NT2/D1 (cell line): ENCODE measurements around the gene STMP1.

Experiments used
- DNase-seq: peaks from one replicate; pipeline ENCODE4 v3.0.0-alpha.2; 2011; ENCODE audit warnings: low read depth, low spot score
- H3K27me3 ChIP-seq: 2 replicates; pipeline ENCODE4 v1.6.0; 2011; ENCODE audit warnings: mild to moderate bottlenecking; ENCODE audit not compliant: insufficient read length, insufficient read depth
- H3K36me3 ChIP-seq: 2 replicates; pipeline ENCODE4 v1.6.1; 2011; ENCODE audit warnings: mild to moderate bottlenecking, low read length, mixed read lengths; ENCODE audit not compliant: insufficient read depth, insufficient read length
- H3K4me1 ChIP-seq: 2 replicates; pipeline ENCODE4 v1.5.1; 2011; ENCODE audit not compliant: insufficient read depth, insufficient read length
- H3K4me3 ChIP-seq: 2 replicates; pipeline ENCODE4 v1.5.1; 2011; ENCODE audit warnings: low read depth; ENCODE audit not compliant: insufficient read length
- H3K9ac ChIP-seq: 2 replicates; pipeline ENCODE4 v1.6.0; 2011; ENCODE audit warnings: low read depth; ENCODE audit not compliant: insufficient read length
- H3K9me3 ChIP-seq: 2 replicates; pipeline ENCODE4 v1.5.1; 2011; ENCODE audit warnings: mild to moderate bottlenecking, low read length; ENCODE audit not compliant: insufficient read depth
- SUZ12 ChIP-seq: IDR thresholded peaks from 2 replicates; pipeline ENCODE4 v1.6.1; 2011; ENCODE audit not compliant: insufficient read length, insufficient read depth; ENCODE audit errors: extremely low read depth
- YY1 ChIP-seq: IDR thresholded peaks from 2 replicates; pipeline ENCODE4 v1.6.1; 2011; ENCODE audit not compliant: insufficient read length, insufficient read depth
- ZNF274 ChIP-seq: IDR thresholded peaks from 2 replicates; pipeline ENCODE4 v1.6.1; 2011; ENCODE audit warnings: mild to moderate bottlenecking, low read depth, low read length

Gene STMP1

GRCh38 chr7:135658564-135658963, 3.8 kb upstream of the STMP1 start:
- no peaks in the 10 kb centered on the region for H3K9me3 ChIP-seq
- H3K9ac ChIP-seq: no peak overlapping the region
- H3K4me1 ChIP-seq: no peaks in the 10 kb centered on the region
- TF ChIP-seq SUZ12: no peak
- TF ChIP-seq YY1: no peak
- TF ChIP-seq ZNF274: no peak
- no peak for DNase-seq
- no peak overlapping the region for H3K4me3 ChIP-seq
- H3K36me3 ChIP-seq: no peaks in the 10 kb centered on the region
- no peaks in the 10 kb centered on the region for H3K27me3 ChIP-seq

- Histone ChIP-seq H3K9ac (no peak overlapping the region), H3K4me3 (no peak overlapping the region), H3K27me3 (no peaks in the 10 kb centered on the region), H3K36me3 (no peaks in the 10 kb centered on the region), H3K9me3 (no peaks in the 10 kb centered on the region), H3K4me1 (no peaks in the 10 kb centered on the region)
- DNase-seq: no peak
- no peak for TF ChIP-seq YY1
- no peak for TF ChIP-seq ZNF274
Measured at GRCh38 chr7:135659159-135659846, 3.0 kb upstream of the STMP1 start.

GRCh38 chr7:135661311-135662122, 797 bp upstream of the STMP1 start:
- DNase-seq: no peak
- TF ChIP-seq YY1 (no peak), ZNF274 (no peak), SUZ12 (no peak)
- Histone ChIP-seq H3K27me3 (no peaks in the 10 kb centered on the region), H3K36me3 (peaks cover 3% of the 10 kb centered on the region), H3K4me3 (peak overlapping the region; percentile 28), H3K9me3 (no peaks in the 10 kb centered on the region), H3K4me1 (no peaks in the 10 kb centered on the region), H3K9ac (peak overlapping the region; percentile 67)

GRCh38 chr7:135662123-135662372, 266 bp upstream of the STMP1 start:
- H3K4me3 ChIP-seq: peak overlapping the region; percentile 28
- TF ChIP-seq ZNF274 (no peak), YY1 (no peak), SUZ12 (no peak)
- H3K9ac ChIP-seq: peak overlapping the region; percentile 67
- no peaks in the 10 kb centered on the region for H3K27me3 ChIP-seq
- no peaks in the 10 kb centered on the region for H3K9me3 ChIP-seq
- H3K36me3 ChIP-seq: peaks cover 3% of the 10 kb centered on the region
- H3K4me1 ChIP-seq: no peaks in the 10 kb centered on the region
- DNase-seq: no peak

- TF ChIP-seq ZNF274 (no peak), YY1 (no peak), SUZ12 (no peak)
- H3K36me3 ChIP-seq: peaks cover 8% of the 10 kb centered on the region
- no peaks in the 10 kb centered on the region for H3K27me3 ChIP-seq
- no peaks in the 10 kb centered on the region for H3K9me3 ChIP-seq
- no peak overlapping the region for H3K9ac ChIP-seq
- no peaks in the 10 kb centered on the region for H3K4me1 ChIP-seq
- DNase-seq: no peak
- H3K4me3 ChIP-seq: no peak overlapping the region
Measured at GRCh38 chr7:135664046-135664589, 1.8 kb downstream of the STMP1 start.

GRCh38 chr7:135665042-135665441, 2.7 kb downstream of the STMP1 start:
- H3K4me3 ChIP-seq: no peak overlapping the region
- DNase-seq: no peak
- no peaks in the 10 kb centered on the region for H3K27me3 ChIP-seq
- no peak overlapping the region for H3K9ac ChIP-seq
- no peaks in the 10 kb centered on the region for H3K4me1 ChIP-seq
- no peaks in the 10 kb centered on the region for H3K9me3 ChIP-seq
- peaks cover 8% of the 10 kb centered on the region for H3K36me3 ChIP-seq
- TF ChIP-seq YY1 (no peak), ZNF274 (no peak), SUZ12 (no peak)

GRCh38 chr7:135666156-135666555, 3.8 kb downstream of the STMP1 start:
- Histone ChIP-seq H3K9ac (no peak overlapping the region), H3K4me3 (no peak overlapping the region), H3K4me1 (no peaks in the 10 kb centered on the region), H3K9me3 (no peaks in the 10 kb centered on the region), H3K36me3 (peaks cover 8% of the 10 kb centered on the region), H3K27me3 (no peaks in the 10 kb centered on the region)
- DNase-seq: no peak
- TF ChIP-seq SUZ12 (no peak), ZNF274 (no peak), YY1 (no peak)
